GM18526 (cell line): ENCODE data around the gene UBXN10.

Source experiments
- POLR2A ChIP-seq: IDR thresholded peaks from 3 replicates; pipeline ENCODE4 v1.6.1; 2011; ENCODE audit not compliant: insufficient read length; ENCODE audit errors: extremely low read depth

The UBXN10 gene

GRCh38 chr1:20185834-20186782 lies at the start of gene UBXN10, which contains the start of gene PLA2G2C:
UBXN10 (plus strand) TSS chr1:20186096; CDS start chr1:20190562, 4,466 bp downstream.
PLA2G2C (minus strand) TSS chr1:20186518; CDS start chr1:20177363, 9,155 bp downstream.
- no peak for TF ChIP-seq POLR2A

- no peak for TF ChIP-seq POLR2A
These were observed 49.6 kb upstream of the UBXN10 start for GRCh38 chr1:20136249-20136648.

- TF ChIP-seq POLR2A, result no peak
These were observed 48.8 kb upstream of the UBXN10 start for GRCh38 chr1:20137055-20137454.

DNA sequence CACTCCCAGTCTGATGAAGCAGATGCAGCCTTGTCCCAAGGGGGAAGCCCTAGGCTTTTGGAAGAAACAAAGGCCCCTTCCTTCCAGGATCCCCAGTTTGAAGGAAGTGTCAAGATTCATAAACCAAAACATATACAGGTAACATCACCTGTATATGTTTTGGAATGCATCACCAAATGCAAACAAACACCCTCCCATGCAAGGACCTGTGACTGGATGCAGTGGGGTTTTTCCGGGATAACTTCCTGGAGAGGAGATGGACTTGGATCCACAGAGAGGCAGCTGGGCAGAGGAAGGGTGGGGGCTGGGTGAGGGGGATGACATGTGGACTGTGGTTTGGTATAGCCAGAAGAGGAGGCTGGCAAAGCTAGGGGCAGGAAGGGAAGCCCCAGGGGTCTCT lies 48.3 kb upstream of the UBXN10 start:
- TF ChIP-seq POLR2A, result no peak

DNA sequence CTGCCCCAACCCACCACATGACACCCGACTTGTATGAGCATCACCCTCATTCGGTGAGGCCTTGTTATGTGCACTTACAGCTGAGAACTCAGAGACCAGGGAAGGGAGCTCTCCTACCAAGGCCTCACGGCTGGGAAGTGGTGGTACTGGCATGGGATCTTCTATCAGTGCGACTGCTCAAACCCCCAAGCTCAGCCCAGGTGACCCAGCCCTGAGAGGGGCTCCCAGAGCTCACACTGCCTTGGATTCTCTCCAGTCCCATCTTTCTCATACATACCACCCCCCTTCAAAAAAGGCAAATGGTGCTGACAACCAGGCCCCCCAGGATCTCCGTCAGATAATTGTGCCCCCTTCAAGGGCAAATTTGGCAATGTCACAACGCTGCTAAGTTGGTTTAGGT lies 47.5 kb upstream of the UBXN10 start:
- no peak for TF ChIP-seq POLR2A

DNA sequence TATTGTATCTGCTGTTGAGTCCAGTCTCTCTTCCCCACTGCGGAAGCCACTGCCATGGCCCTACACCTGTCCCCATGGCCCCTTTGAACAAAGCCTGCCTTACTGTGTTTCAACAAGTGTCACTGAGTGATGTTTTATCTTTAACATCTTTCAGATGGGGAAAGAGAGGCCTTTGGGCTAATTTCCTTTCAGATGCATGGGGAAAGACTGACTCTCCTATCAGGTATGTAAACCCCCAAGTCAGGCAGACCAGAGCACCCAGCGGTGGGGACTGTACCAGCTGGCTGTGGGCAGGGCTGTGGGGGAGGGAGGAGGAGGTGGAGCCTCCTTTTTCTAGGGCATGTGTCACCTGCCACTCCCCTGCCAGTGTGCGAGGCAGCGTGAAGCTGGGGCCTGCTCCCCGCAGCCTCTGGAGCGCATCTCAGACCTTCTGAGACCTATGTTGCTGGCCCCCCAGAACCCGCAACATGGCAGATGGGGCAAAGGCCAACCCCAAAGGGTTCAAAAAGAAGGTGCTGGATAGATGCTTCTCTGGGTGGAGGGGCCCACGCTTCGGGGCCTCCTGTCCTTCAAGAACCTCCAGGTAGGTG lies 46.8 kb upstream of the UBXN10 start, which contains the start of gene PLA2G2F:
TSS of gene PLA2G2F (plus strand) at position 363 of the 590 bp plus-strand sequence. CDS start at position 468, 105 bp downstream.
- no peak for TF ChIP-seq POLR2A

DNA sequence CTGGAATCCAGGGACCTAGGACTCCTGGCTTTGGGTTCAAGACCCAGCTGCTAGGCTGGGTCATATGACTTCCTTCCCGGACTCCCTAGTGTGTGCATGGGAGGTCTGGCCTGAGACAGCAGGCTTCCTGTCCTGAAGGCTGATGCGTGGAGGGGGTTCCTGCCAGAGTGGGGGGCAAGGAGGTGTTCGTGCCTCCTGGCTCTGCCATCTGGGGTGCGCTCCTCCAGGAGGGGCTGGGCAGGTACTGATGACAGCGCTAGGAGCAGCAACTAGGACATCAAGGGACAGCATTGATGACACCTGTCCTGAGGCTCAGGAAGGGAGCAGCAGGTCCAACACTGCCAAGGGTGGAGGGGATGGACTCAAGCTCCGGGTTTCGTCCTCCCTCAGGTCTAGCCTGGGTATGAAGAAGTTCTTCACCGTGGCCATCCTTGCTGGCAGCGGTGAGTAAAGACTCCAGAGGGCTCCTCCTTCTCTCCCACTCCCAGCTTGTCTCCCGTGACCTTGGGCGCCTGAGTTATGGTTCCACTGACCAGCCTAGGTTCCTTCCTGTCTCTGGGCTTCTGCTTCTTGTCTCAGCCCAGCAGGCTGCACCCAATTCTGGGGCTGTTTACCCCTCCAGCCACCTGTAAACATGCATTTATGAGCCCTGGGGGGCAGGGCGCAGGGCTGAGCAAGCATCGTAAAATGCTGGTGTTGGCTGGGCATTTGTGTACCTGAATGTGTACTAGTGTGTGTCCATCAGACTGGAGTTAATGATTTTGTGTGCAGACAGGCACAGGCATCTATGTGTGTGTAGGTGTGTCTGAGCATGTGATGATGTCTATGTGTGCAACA lies 45.9 kb upstream of the UBXN10 start:
- TF ChIP-seq POLR2A, result no peak

GRCh38 chr1:20141001-20141400 lies 44.9 kb upstream of the UBXN10 start:
- TF ChIP-seq POLR2A, result no peak

DNA sequence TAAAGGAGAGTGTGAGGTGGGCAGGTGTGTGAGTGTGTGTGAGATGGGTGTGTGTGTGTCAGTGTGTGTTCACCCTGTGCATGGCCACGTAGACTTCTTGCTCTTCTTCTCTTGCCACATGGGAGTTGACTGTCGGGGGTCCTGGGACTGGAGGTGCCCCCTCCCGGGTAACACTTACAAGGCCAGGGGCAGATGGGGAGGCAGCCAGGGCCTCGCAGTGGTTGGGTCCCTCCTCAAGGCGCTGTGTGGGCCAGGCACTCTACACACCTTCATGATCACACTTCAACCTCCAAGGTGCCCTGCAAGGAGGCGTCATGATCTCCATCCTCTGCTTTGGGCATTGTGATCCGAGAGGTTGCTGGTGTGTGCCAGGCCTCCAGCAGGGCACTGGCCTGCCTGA lies 44.4 kb upstream of the UBXN10 start:
- TF ChIP-seq POLR2A, result no peak

GRCh38 chr1:20142001-20142710 lies 43.7 kb upstream of the UBXN10 start:
- TF ChIP-seq POLR2A, result no peak

DNA sequence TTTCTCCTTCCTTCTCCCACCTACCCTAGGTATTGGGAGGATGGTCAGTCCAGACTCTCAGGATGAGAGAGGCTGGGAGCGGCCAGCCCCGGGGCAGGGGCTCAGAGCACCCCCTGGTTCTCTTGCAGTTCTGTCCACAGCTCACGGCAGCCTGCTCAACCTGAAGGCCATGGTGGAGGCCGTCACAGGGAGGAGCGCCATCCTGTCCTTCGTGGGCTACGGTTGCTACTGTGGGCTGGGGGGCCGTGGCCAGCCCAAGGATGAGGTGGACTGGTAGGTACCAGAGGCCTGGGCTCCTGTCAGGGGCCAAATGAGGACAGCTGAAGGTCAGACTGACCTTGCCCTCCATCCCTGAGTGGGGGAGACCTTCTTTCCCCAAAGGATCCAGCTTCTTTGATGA lies 42.6 kb upstream of the UBXN10 start:
- TF ChIP-seq POLR2A, result no peak

GRCh38 chr1:20143734-20144565 lies 41.9 kb upstream of the UBXN10 start:
- no peak for TF ChIP-seq POLR2A

- TF ChIP-seq POLR2A, result no peak
These were observed 37.9 kb upstream of the UBXN10 start for GRCh38 chr1:20147846-20148570.
